ENCODE results near the gene GTF3C5.
"Not testable (repeated sequence)": the region's sequence is repeated elsewhere in the genome, so short reads cannot be mapped to it uniquely, and the experiment has no call there.

The GTF3C5 gene

DNA sequence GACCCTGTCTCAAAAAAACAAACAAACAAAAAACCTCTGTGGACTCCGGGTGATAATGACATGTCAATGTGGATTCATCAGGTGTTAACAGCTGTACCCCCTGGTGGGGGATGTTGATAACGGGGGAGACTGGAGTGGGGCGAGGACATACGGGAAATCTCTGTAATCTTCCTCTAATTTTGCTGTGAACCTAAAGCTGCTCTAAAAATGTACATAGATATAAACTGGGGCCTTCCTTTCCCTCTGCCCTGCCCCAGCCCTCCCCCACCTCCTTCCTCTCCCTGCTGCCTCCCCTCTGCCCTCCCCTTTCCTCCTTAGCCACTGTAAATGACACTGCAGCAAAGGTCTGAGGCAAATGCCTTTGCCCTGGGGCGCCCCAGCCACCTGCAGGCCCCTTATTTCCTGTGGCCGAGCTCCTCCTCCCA is 29.6 kb downstream of the GTF3C5 start:
- Histone ChIP-seq H3K36me3 (ENCODE audit: insufficient read depth) (no peaks in the 10 kb centered on the region), H3K79me2 (ENCODE audit: insufficient read depth, low read depth) (no peaks in the 10 kb centered on the region), H3K27ac (no peak overlapping the region), H3K27me3 (ENCODE audit: insufficient read depth, low read depth) (no peaks in the 10 kb centered on the region), H3K4me2 (0 out of 2 replicates have a peak overlapping the region, but pooled peaks have one; percentile 17), H4K20me1 (ENCODE audit: insufficient read depth) (no peaks in the 10 kb centered on the region), H3K4me3 (IDR thresholded peaks at IDR 0.05; ENCODE audit: insufficient read depth, low read depth, low read length) (no peak overlapping the region), H3K4me1 (ENCODE audit: low read depth, poor library complexity, severe bottlenecking) (peaks cover 29% of the 10 kb centered on the region), H2AFZ (ENCODE audit: low read depth) (no peak overlapping the region), H3K9ac (no peak overlapping the region)
- TF ChIP-seq, protein P1, sequence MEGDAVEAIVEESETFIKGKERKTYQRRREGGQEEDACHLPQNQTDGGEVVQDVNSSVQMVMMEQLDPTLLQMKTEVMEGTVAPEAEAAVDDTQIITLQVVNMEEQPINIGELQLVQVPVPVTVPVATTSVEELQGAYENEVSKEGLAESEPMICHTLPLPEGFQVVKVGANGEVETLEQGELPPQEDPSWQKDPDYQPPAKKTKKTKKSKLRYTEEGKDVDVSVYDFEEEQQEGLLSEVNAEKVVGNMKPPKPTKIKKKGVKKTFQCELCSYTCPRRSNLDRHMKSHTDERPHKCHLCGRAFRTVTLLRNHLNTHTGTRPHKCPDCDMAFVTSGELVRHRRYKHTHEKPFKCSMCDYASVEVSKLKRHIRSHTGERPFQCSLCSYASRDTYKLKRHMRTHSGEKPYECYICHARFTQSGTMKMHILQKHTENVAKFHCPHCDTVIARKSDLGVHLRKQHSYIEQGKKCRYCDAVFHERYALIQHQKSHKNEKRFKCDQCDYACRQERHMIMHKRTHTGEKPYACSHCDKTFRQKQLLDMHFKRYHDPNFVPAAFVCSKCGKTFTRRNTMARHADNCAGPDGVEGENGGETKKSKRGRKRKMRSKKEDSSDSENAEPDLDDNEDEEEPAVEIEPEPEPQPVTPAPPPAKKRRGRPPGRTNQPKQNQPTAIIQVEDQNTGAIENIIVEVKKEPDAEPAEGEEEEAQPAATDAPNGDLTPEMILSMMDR (conservative IDR thresholded peaks at IDR 0.05; ENCODE audit: low read depth, low read length): no peak

DNA sequence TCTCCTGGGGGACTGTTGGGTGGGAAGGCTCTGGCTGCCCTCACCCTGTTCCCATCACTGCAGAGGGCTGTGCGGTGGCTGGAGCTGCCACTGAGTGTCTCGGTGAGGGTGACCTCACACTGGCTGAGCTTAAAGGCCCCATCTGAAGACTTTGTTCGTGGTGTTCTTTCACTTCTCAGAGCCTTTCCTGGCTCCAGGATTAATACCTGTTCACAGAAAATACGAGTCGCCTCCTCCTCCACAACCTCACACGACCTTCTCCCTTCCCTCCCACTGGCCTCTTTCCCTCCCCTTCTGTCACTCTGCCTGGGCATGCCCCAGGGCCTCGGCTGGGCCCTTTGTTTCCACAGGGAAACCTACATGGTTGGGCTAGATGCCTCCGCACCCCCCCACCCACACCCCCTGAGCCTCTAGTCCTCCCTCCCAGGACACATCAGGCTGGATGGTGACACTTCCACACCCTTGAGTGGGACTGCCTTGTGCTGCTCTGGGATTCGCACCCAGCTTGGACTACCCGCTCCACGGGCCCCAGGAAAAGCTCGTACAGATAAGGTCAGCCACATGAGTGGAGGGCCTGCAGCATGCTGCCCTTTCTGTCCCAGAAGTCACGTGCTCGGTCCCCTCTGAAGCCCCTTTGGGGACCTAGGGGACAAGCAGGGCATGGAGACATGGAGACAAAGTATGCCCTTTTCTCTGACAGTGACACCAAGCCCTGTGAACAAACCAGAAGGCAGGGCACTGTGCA is 30.4 kb downstream of the GTF3C5 start:
- not testable (repeated sequence) for H3K27ac ChIP-seq; H4K20me1 ChIP-seq (ENCODE audit: insufficient read depth); H3K79me2 ChIP-seq (ENCODE audit: insufficient read depth, low read depth); H3K4me3 ChIP-seq (IDR thresholded peaks at IDR 0.05; ENCODE audit: insufficient read depth, low read depth, low read length); H3K36me3 ChIP-seq (ENCODE audit: insufficient read depth); H3K4me2 ChIP-seq; H3K9ac ChIP-seq; H2AFZ ChIP-seq (ENCODE audit: low read depth); H3K27me3 ChIP-seq (ENCODE audit: insufficient read depth, low read depth)
- peaks cover 29% of the 10 kb centered on the region for H3K4me1 ChIP-seq (ENCODE audit: low read depth, poor library complexity, severe bottlenecking)

DNA sequence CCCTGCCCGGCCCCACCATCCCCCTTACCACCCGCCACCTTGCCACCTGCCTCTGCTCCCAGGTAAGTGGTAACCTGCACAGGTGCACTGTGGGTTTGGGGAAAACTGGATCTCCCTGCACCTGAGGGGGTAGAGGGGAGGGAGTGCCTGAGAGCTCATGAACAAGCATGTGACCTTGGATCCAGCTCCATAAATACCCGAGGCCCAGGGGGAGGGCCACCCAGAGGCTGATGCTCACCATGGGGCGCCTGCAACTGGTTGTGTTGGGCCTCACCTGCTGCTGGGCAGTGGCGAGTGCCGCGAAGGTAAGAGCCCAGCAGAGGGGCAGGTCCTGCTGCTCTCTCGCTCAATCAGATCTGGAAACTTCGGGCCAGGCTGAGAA is 31.0 kb downstream of the GTF3C5 start, which contains the start of gene CEL:
Gene CEL, plus strand, starts transcription at position 218 of the 382 bp plus-strand sequence. Its CDS starts 22 bp downstream, at position 240.
- H3K79me2 ChIP-seq (ENCODE audit: insufficient read depth, low read depth); H3K27ac ChIP-seq; H3K9ac ChIP-seq; H4K20me1 ChIP-seq (ENCODE audit: insufficient read depth); H3K27me3 ChIP-seq (ENCODE audit: insufficient read depth, low read depth); H3K4me2 ChIP-seq; H2AFZ ChIP-seq (ENCODE audit: low read depth); H3K4me3 ChIP-seq (IDR thresholded peaks at IDR 0.05; ENCODE audit: insufficient read depth, low read depth, low read length); H3K36me3 ChIP-seq (ENCODE audit: insufficient read depth): not testable (repeated sequence)
- peaks cover 29% of the 10 kb centered on the region for H3K4me1 ChIP-seq (ENCODE audit: low read depth, poor library complexity, severe bottlenecking)

DNA sequence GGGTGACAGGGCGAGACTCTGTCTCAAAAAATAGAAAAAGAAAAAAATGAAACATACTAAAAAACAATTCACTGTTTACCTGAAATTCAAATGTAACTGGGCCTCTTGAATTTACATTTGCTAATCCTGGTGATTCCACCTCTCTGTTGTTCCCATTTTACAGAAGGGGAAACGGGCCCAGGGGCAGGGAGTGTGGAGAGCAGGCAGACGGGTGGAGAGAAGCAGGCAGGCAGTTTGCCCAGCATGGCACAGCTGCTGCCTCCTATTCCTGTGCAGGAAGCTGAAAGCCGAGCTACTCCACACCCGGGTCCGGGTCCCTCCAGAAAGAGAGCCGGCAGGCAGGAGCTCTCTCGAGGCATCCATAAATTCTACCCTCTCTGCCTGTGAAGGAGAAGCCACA is 31.8 kb downstream of the GTF3C5 start:
- H3K27me3 ChIP-seq (ENCODE audit: insufficient read depth, low read depth); H2AFZ ChIP-seq (ENCODE audit: low read depth); H3K79me2 ChIP-seq (ENCODE audit: insufficient read depth, low read depth); H4K20me1 ChIP-seq (ENCODE audit: insufficient read depth); H3K4me2 ChIP-seq; H3K4me3 ChIP-seq (IDR thresholded peaks at IDR 0.05; ENCODE audit: insufficient read depth, low read depth, low read length); H3K36me3 ChIP-seq (ENCODE audit: insufficient read depth); H3K27ac ChIP-seq; H3K9ac ChIP-seq: not testable (repeated sequence)
- peaks cover 28% of the 10 kb centered on the region for H3K4me1 ChIP-seq (ENCODE audit: low read depth, poor library complexity, severe bottlenecking)

DNA sequence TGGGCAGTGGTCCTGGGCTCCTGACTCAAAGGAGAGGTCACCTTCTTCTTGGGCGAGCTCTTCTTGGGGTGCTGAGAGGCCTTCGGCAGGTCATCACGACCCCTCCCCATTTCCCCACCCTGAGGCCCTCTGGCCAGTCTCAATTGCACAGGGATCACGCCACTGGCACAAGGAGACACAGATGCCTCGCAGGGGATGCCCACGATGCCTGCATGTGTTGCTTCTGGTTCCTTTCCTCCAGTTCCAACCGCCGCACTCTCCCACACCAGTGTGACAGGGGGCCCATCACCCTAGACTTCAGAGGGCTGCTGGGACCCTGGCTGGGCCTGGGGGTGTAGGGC is 32.3 kb downstream of the GTF3C5 start:
- Histone ChIP-seq H3K4me3 (IDR thresholded peaks at IDR 0.05; ENCODE audit: insufficient read depth, low read depth, low read length) (no peak overlapping the region), H3K27ac (no peak overlapping the region), H3K4me1 (ENCODE audit: low read depth, poor library complexity, severe bottlenecking) (peaks cover 23% of the 10 kb centered on the region), H4K20me1 (ENCODE audit: insufficient read depth) (no peaks in the 10 kb centered on the region), H3K27me3 (ENCODE audit: insufficient read depth, low read depth) (no peaks in the 10 kb centered on the region), H3K9ac (no peak overlapping the region), H3K4me2 (no peak overlapping the region), H3K36me3 (ENCODE audit: insufficient read depth) (no peaks in the 10 kb centered on the region), H3K79me2 (ENCODE audit: insufficient read depth, low read depth) (no peaks in the 10 kb centered on the region), H2AFZ (ENCODE audit: low read depth) (no peak overlapping the region)
- TF ChIP-seq, protein P1 (conservative IDR thresholded peaks at IDR 0.05; ENCODE audit: low read depth, low read length): no peak
